Naive thymus-derived CD8-positive, alpha-beta T cell (primary cell): ENCODE measurements around the gene RGS14. TPM values are rescaled to one million over a fixed set of nuclear protein-coding genes. Genes with fewer than 3 reads are reported as not detected.

ENCODE experiments used
- ATAC-seq, 2 donors: fragments of 150-1000 bp; cut with Tn5 transposase in 1 of 2; sonication (Bioruptor Pico), chemical (Tn5 transposase) in 1 of 2; 1 replicate in 1 of 2; 2 replicates in 1 of 2; pipeline ENCODE4 v1.10.0; 2021; ENCODE audit warnings: mild to moderate bottlenecking in 2 of 2, moderate library complexity in 2 of 2
- POLR2A ChIA-PET: fragments of 350-600 bp; sonication (Branson Sonifier 250); formaldehyde crosslinking; loops from one replicate; lab custom pipeline; 2021; ENCODE audit warnings: antibody characterized with exemption; lab: Charles Lee
- DNase-seq, 10 donors: peaks; one replicate each; pipeline versions ENCODE4 v3.0.0 to v3.0.0-alpha.2; 2020 to 2022
- H3K27ac Mint-ChIP-seq, 10 donors: one replicate each; pipeline ENCODE4 v1.8.0; 2020 to 2022; ENCODE audit warnings: mild to moderate bottlenecking in 10 of 10, mixed read lengths in 10 of 10, moderate library complexity in 4 of 10, inconsistent platforms in 1 of 10
- H3K27me3 Mint-ChIP-seq, 5 donors: one replicate each; pipeline ENCODE4 v1.8.0; 2021 to 2022; ENCODE audit warnings: mixed read lengths in 5 of 5
- H3K36me3 Mint-ChIP-seq, 3 donors: one replicate each; pipeline ENCODE4 v1.8.0; 2020 to 2022; ENCODE audit warnings: mixed read lengths in 3 of 3, mild to moderate bottlenecking in 2 of 3, inconsistent platforms in 1 of 3
- H3K4me1 Mint-ChIP-seq, 4 donors: one replicate each; pipeline ENCODE4 v1.8.0; 2021 to 2022; ENCODE audit warnings: mixed read lengths in 4 of 4
- H3K4me3 Mint-ChIP-seq, 10 donors: one replicate each; pipeline ENCODE4 v1.8.0; 2020 to 2022; ENCODE audit warnings: mild to moderate bottlenecking in 10 of 10, mixed read lengths in 10 of 10, moderate library complexity in 6 of 10, inconsistent platforms in 1 of 10
- H3K9me3 Mint-ChIP-seq, 9 donors: one replicate each; pipeline ENCODE4 v1.8.0; 2020 to 2022; ENCODE audit warnings: mixed read lengths in 9 of 9, mild to moderate bottlenecking in 3 of 9, inconsistent platforms in 1 of 9, moderate library complexity in 1 of 9
- polyA plus RNA-seq, 3 donors: library from polyadenylated mRNA; unstranded; fragments of 300-500 nt; fragmentation: Illumina TruSeq; gene quantifications; one replicate each; pipeline ENCODE4 v1.2.3, GENCODE V29; 2021
- total RNA-seq, 8 experiments: library from RNA in 2 of 8; stranded (reverse) in 2 of 8; gene quantifications; one replicate each; pipeline ENCODE4 v1.2.3 and lab custom pipeline; 2021 to 2026

The RGS14 gene
- total and polyA plus RNA-seq, 5 experiments from 2014 or later: 40.9 to 122 (median 89.3) TPM

GRCh38 chr5:177361418-177362291 lies 3.9 kb downstream of the RGS14 start:
- H3K27me3 Mint-ChIP-seq: no peaks in the 10 kb centered on the region
- ATAC-seq (peak in 1 of 2 donors; percentile 15), DNase-seq (no peak)
- peak overlapping the region; percentile 89 to 98 (median 94) for H3K27ac Mint-ChIP-seq
- POLR2A ChIA-PET: interaction anchor here (0.9 to 12.6 kb wide), 6 partner anchors 8 to 73 kb away, joined by 3 to 247 read pairs (median 4); partner anchors contain the start of genes GRK6 and LMAN2
- peak overlapping the region; percentile 79 to 93 (median 88) for H3K4me3 Mint-ChIP-seq
- peaks cover 0 to 31% (median 0%) of the 10 kb centered on the region in 3 donors for H3K36me3 Mint-ChIP-seq
- H3K4me1 Mint-ChIP-seq: peaks cover 48 to 84% (median 80%) of the 10 kb centered on the region in 4 donors
- H3K9me3 Mint-ChIP-seq: no peaks in the 10 kb centered on the region

GRCh38 chr5:177362292-177362609 lies 4.5 kb downstream of the RGS14 start:
- peaks cover 42 to 78% (median 77%) of the 10 kb centered on the region in 4 donors for H3K4me1 Mint-ChIP-seq
- no peaks in the 10 kb centered on the region for H3K9me3 Mint-ChIP-seq
- DNase-seq: no peak
- POLR2A ChIA-PET: interaction anchor here (0.9 to 12.6 kb wide), 4 partner anchors 7 to 67 kb away, joined by 3 to 247 read pairs (median 16); partner anchors contain the start of genes GRK6 and LMAN2
- H3K27ac Mint-ChIP-seq: peak overlapping the region; percentile 89 to 98 (median 94)
- peak overlapping the region; percentile 79 to 93 (median 88) for H3K4me3 Mint-ChIP-seq
- no peak for ATAC-seq
- H3K27me3 Mint-ChIP-seq: no peaks in the 10 kb centered on the region
- H3K36me3 Mint-ChIP-seq: peaks cover 0 to 33% (median 0%) of the 10 kb centered on the region in 3 donors

DNA sequence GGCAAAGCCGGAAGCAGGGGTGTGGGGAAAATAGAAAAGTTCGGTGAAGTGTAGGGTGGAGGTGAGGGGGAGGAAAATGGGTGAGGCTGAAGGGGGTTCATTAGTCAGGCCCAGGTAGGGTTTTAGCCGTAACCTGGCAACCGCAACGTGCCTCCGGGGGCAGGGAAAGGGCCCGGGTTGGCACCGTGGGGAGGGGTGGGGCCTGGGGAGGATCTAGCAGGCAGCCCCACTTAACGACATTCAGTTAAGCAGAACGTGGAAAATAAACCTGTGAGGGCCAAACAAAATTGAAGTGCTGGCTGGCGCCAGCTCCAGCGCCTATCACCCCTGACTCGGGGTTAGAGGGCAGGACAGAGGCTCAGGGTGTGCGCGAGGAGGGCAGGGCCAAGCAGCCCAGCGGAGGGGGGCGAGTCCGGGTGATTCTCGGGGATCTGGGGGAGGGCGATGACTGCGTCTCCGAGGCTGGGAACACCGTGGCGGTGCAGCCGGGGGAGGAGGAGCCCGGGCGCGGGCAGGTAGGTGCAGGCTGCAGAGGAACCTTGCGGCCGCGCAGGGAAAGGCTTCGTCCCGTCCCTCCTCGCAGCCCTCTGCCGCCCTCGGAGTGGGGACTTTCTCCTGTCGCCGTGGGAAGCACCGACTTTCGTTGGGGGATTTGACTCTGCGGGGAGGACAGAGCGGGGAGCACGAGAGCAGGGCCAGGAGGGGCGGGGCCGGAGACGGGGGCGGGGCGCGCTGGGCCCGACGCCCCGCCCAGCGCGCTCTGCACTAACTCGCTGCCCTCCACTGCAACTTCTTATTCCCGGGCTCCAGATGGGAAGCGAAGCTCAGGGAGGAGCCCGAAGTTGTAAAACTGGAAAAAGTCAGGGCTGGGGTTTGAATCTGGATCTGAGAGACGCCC lies 5.1 kb downstream of the RGS14 start:
- peak overlapping the region; percentile 89 to 98 (median 94) for H3K27ac Mint-ChIP-seq
- POLR2A ChIA-PET: interaction anchor here (0.9 to 13.2 kb wide), 5 partner anchors 6 to 66 kb away, joined by 3 to 247 read pairs (median 27); partner anchors contain the start of genes LMAN2 and RGS14
- ATAC-seq (peak; percentile 67), DNase-seq (peak; percentile 36 to 78 (median 61))
- H3K27me3 Mint-ChIP-seq: no peaks in the 10 kb centered on the region
- peak overlapping the region; percentile 79 to 93 (median 88) for H3K4me3 Mint-ChIP-seq
- peaks cover 0 to 33% (median 0%) of the 10 kb centered on the region in 3 donors for H3K36me3 Mint-ChIP-seq
- no peaks in the 10 kb centered on the region for H3K9me3 Mint-ChIP-seq
- H3K4me1 Mint-ChIP-seq: peaks cover 38 to 73% (median 72%) of the 10 kb centered on the region in 4 donors

- Mint-ChIP-seq H3K9me3 (no peaks in the 10 kb centered on the region), H3K36me3 (peaks cover 0 to 39% (median 0%) of the 10 kb centered on the region in 3 donors), H3K27me3 (no peaks in the 10 kb centered on the region), H3K27ac (peak overlapping the region in 5 of 10 donors; percentile 33 to 92 (median 85)), H3K4me3 (peak overlapping the region; percentile 39 to 93 (median 84)), H3K4me1 (peaks cover 41 to 78% (median 74%) of the 10 kb centered on the region in 4 donors)
- POLR2A ChIA-PET: interaction anchor here (1.0 to 13.2 kb wide), 2 partner anchors 7 to 39 kb away, joined by 3 to 247 read pairs; partner anchors contain the start of genes LMAN2 and RGS14
- DNase-seq: no peak
- no peak for ATAC-seq
Measured at GRCh38 chr5:177363565-177363964, 5.8 kb downstream of the RGS14 start.

GRCh38 chr5:177364159-177364962 lies 6.6 kb downstream of the RGS14 start:
- H3K36me3 Mint-ChIP-seq: peaks cover 4 to 47% (median 6%) of the 10 kb centered on the region in 3 donors
- no peaks in the 10 kb centered on the region for H3K9me3 Mint-ChIP-seq
- POLR2A ChIA-PET: interaction anchor here (0.5 to 13.2 kb wide), 5 partner anchors 8 to 586 kb away, joined by 4 to 247 read pairs (median 4); partner anchors contain the start of genes LMAN2 and RGS14
- peaks cover 41 to 78% (median 74%) of the 10 kb centered on the region in 4 donors for H3K4me1 Mint-ChIP-seq
- no peak for ATAC-seq
- H3K27ac Mint-ChIP-seq: peak overlapping the region in 9 of 10 donors; percentile 35 to 85 (median 70)
- no peaks in the 10 kb centered on the region for H3K27me3 Mint-ChIP-seq
- no peak for DNase-seq
- peak overlapping the region; percentile 22 to 83 (median 56) for H3K4me3 Mint-ChIP-seq

DNA sequence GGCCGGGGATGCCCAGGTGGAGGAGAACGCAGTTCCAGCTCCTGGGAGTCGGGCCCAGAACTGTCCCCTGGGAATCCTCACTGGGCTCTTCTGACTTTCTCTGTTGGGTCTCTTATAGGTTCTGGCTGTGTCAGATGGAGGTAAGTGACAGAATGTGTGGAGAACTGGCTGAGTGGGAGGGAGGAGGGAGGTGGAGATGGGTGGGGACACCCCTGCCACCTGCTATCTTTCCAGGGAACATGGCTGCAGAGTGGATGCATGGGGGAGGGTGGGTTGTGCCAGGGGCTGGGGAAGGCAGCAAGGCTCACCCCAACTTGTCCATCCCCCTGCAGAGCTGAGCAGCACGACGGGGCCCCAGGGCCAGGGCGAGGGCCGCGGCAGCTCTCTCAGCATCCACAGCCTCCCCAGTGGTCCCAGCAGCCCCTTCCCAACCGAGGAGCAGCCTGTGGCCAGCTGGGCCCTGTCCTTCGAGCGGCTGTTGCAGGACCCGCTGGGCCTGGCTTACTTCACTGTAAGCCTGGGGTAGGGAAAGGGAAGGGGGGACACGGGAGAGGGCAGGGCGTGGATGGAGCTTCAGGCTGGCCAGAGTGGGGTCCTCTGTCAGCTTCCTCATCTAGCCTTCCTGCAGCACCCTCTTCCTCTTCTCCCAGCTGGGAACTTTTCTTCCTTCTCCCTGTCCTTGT lies 8.3 kb downstream of the RGS14 start:
- Mint-ChIP-seq H3K4me3 (peak overlapping the region in 1 of 10 donors; percentile 42), H3K27me3 (no peaks in the 10 kb centered on the region), H3K4me1 (peaks cover 35 to 76% (median 68%) of the 10 kb centered on the region in 4 donors), H3K36me3 (peaks cover 5 to 46% (median 6%) of the 10 kb centered on the region in 3 donors), H3K9me3 (no peaks in the 10 kb centered on the region), H3K27ac (peak overlapping the region in 6 of 10 donors; percentile 25 to 76 (median 70))
- ATAC-seq: no peak
- POLR2A ChIA-PET: interaction anchor here (1.0 to 13.2 kb wide), 3 partner anchors 10 to 17 kb away, joined by 3 to 247 read pairs (median 5); partner anchors contain the start of genes LMAN2 and RGS14
- DNase-seq: no peak

DNA sequence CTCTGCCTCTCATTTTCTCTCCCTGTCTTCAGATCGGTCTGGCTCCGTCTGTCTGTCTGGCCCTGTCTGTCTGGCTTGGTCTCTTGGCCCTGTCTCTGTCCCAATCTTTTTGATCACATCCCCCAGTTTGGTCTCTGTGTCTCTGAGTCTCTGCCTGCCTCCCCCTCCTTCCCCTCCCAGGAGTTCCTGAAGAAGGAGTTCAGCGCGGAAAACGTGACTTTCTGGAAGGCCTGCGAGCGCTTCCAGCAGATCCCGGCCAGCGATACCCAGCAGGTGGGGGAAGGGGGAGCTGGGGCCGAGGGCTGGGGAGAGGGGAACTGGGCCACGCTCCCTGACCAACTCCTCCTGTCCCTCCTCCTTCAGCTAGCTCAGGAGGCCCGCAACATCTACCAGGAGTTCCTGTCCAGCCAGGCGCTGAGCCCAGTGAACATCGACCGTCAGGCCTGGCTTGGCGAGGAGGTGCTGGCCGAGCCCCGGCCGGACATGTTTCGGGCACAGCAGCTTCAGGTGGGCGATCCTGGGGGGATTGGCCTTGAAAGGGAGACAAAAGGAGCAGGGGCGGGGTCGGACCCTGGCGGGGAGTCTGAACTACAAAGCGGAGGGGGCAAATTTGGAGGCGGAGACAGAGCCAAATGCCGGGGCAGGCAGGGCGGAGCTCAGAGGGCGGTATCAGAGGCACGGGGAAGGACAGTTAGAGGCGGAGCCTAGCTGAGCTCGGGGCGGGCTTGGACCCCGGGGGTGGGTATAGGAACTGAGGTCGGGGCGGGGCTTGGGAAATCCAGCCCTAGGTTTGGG lies 9.0 kb downstream of the RGS14 start:
- POLR2A ChIA-PET: interaction anchor here (1.0 to 13.2 kb wide), 2 partner anchors 10 to 16 kb away, joined by 5 to 247 read pairs; partner anchors contain the start of genes LMAN2 and RGS14
- H3K27me3 Mint-ChIP-seq: no peaks in the 10 kb centered on the region
- peak overlapping the region in 6 of 10 donors; percentile 53 to 80 (median 71) for H3K27ac Mint-ChIP-seq
- peaks cover 6 to 50% (median 7%) of the 10 kb centered on the region in 3 donors for H3K36me3 Mint-ChIP-seq
- ATAC-seq: no peak
- no peak for DNase-seq
- H3K4me3 Mint-ChIP-seq: no peak overlapping the region
- H3K4me1 Mint-ChIP-seq: peaks cover 37 to 75% (median 68%) of the 10 kb centered on the region in 4 donors
- H3K9me3 Mint-ChIP-seq: no peaks in the 10 kb centered on the region

GRCh38 chr5:177367323-177367848 lies 9.7 kb downstream of the RGS14 start:
- no peaks in the 10 kb centered on the region for H3K9me3 Mint-ChIP-seq
- H3K36me3 Mint-ChIP-seq: peaks cover 6 to 46% (median 7%) of the 10 kb centered on the region in 3 donors
- no peak overlapping the region for H3K4me3 Mint-ChIP-seq
- H3K4me1 Mint-ChIP-seq: peaks cover 36 to 74% (median 68%) of the 10 kb centered on the region in 4 donors
- H3K27ac Mint-ChIP-seq: no peak overlapping the region
- no peak for DNase-seq
- no peaks in the 10 kb centered on the region for H3K27me3 Mint-ChIP-seq
- POLR2A ChIA-PET: interaction anchor here (13.2 kb wide), 1 partner anchor 11 kb away, joined by 247 read pairs; the partner anchor contains the start of genes LMAN2 and RGS14
- no peak for ATAC-seq

DNA sequence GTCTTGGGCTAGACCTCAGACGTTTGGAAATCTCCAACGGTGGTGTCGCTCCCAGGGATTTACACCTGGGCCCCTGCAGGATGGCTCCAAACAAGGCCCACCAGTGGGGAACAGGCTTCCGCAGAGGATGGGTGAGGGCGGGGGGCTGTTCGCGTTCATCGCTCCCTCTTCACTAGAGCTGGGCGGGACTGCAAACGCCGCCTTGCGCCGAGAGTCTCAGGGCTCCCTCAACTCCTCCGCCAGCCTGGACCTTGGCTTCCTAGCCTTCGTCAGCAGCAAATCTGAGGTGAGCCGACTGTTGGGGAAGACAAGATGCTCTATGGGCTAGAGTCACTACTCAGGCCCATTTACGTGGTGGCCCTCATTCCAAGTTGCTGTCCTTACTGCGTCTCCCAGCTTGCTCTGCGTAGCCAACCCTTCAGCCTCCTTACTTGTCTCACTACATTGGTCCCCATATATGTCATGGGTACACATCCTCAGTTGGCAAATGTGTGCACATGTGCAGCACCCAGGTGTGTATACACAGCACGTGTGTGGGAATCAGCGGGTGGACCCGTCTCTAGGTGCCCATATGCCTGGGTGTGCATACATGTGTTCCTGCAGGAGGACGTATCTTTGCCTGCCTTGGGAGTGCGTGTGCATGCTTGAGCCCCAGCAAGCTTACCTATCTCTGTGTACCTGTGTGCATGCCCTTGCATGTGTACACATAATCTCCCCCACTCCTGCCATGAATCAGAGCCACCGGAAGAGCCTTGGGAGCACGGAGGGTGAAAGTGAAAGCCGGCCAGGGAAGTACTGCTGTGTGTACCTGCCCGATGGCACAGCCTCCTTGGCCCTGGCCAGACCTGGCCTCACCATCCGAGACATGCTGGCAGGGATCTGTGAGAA lies 10.5 kb downstream of the RGS14 start:
- Mint-ChIP-seq H3K4me1 (peaks cover 34 to 75% (median 69%) of the 10 kb centered on the region in 4 donors), H3K36me3 (peaks cover 6 to 42% (median 7%) of the 10 kb centered on the region in 3 donors), H3K9me3 (no peaks in the 10 kb centered on the region), H3K27ac (peak overlapping the region in 9 of 10 donors; percentile 27 to 93 (median 85)), H3K4me3 (peak overlapping the region in 3 of 10 donors; percentile 18 to 54 (median 38)), H3K27me3 (no peaks in the 10 kb centered on the region)
- no peak for ATAC-seq
- DNase-seq: no peak
- POLR2A ChIA-PET: interaction anchor here (0.6 to 13.2 kb wide), 5 partner anchors 10 to 48 kb away, joined by 3 to 247 read pairs (median 4); partner anchors contain the start of genes LMAN2 and RGS14
